KMS-11 (cell line): ENCODE measurements around the gene TCF23.
"Not testable (repeated sequence)": the region's sequence is repeated elsewhere in the genome, so short reads cannot be mapped to it uniquely, and the experiment has no call there.

Experiments
- H2AFZ ChIP-seq: fragments of 200-600 bp; sonication (generic); 2 replicates; pipeline ENCODE4 v1.6.1; 2016; ENCODE audit warnings: antibody characterized with exemption, mixed run types, low read depth
- H3K27ac ChIP-seq: fragments of 200-600 bp; sonication (generic); 2 replicates; pipeline ENCODE4 v1.6.1; 2016; ENCODE audit warnings: mild to moderate bottlenecking, mixed run types
- H3K27me3 ChIP-seq: fragments of 200-600 bp; sonication (generic); 2 replicates; pipeline ENCODE4 v1.6.1; 2017; ENCODE audit warnings: mild to moderate bottlenecking, low read depth, mixed run types, moderate library complexity; ENCODE audit not compliant: insufficient read depth
- H3K36me3 ChIP-seq: fragments of 200-600 bp; sonication (generic); 2 replicates; pipeline ENCODE4 v1.6.1; 2017; ENCODE audit warnings: mild to moderate bottlenecking, mixed run types; ENCODE audit not compliant: insufficient read depth
- H3K4me1 ChIP-seq: fragments of 200-600 bp; sonication (generic); 2 replicates; pipeline ENCODE4 v1.6.1; 2016; ENCODE audit warnings: mild to moderate bottlenecking, low read depth, mixed run types; ENCODE audit not compliant: poor library complexity, severe bottlenecking
- H3K4me2 ChIP-seq: fragments of 200-600 bp; sonication (generic); 2 replicates; pipeline ENCODE4 v1.7.0; 2016; ENCODE audit warnings: mild to moderate bottlenecking, mixed run types
- H3K4me3 ChIP-seq: fragments of 200-600 bp; sonication (generic); IDR thresholded peaks from 2 replicates; pipeline ENCODE4 v1.6.1; 2017; ENCODE audit warnings: low read depth, low read length, mixed read lengths; ENCODE audit not compliant: insufficient read depth
- H3K79me2 ChIP-seq: fragments of 200-600 bp; sonication (generic); 2 replicates; pipeline ENCODE4 v1.6.1; 2016; ENCODE audit warnings: low read depth, mixed run types; ENCODE audit not compliant: insufficient read depth
- H3K9ac ChIP-seq: fragments of 200-600 bp; sonication (generic); 2 replicates; pipeline ENCODE4 v1.6.1; 2016; ENCODE audit warnings: mild to moderate bottlenecking, mixed run types
- H4K20me1 ChIP-seq: fragments of 200-600 bp; sonication (generic); 2 replicates; pipeline ENCODE4 v1.6.1; 2016; ENCODE audit warnings: mild to moderate bottlenecking, mixed run types; ENCODE audit not compliant: insufficient read depth
- CTCF ChIP-seq: fragments of 200-600 bp; sonication (generic); conservative IDR thresholded peaks from 2 replicates; pipeline ENCODE4 v1.6.1; 2017; ENCODE audit warnings: low read depth, mild to moderate bottlenecking, antibody characterized with exemption, low read length, moderate library complexity, mixed read lengths

TCF23 gene

GRCh38 chr2:27115519-27115918 lies 33.3 kb upstream of the TCF23 start:
- TF ChIP-seq CTCF = no peak
- Histone ChIP-seq H3K36me3 (no peaks in the 10 kb centered on the region), H2AFZ (no peak overlapping the region), H3K4me1 (no peaks in the 10 kb centered on the region), H3K4me2 (no peak overlapping the region), H3K27me3 (no peaks in the 10 kb centered on the region), H3K9ac (no peak overlapping the region), H3K79me2 (no peaks in the 10 kb centered on the region), H4K20me1 (no peaks in the 10 kb centered on the region), H3K27ac (no peak overlapping the region), H3K4me3 (no peak overlapping the region)

- Histone ChIP-seq H3K4me1 (peaks cover 2% of the 10 kb centered on the region), H3K79me2 (no peaks in the 10 kb centered on the region), H3K27me3 (no peaks in the 10 kb centered on the region), H3K36me3 (no peaks in the 10 kb centered on the region), H3K4me2 (no peak overlapping the region), H3K9ac (no peak overlapping the region), H3K4me3 (no peak overlapping the region), H3K27ac (no peak overlapping the region), H2AFZ (no peak overlapping the region), H4K20me1 (no peaks in the 10 kb centered on the region)
- TF ChIP-seq CTCF = no peak
Observed at GRCh38 chr2:27117995-27118524, 30.7 kb upstream of the TCF23 start.

GRCh38 chr2:27118525-27119329 lies 30.1 kb upstream of the TCF23 start, which contains the start of gene CGREF1:
Gene CGREF1 (minus strand): TSS chr2:27119128. CDS start chr2:27104366, 14,762 bp downstream.
- TF ChIP-seq CTCF = no peak
- peaks cover 4% of the 10 kb centered on the region for H3K4me1 ChIP-seq
- H4K20me1 ChIP-seq = no peaks in the 10 kb centered on the region
- H3K4me3 ChIP-seq = no peak within 1 kb of the TSS
- H3K27me3 ChIP-seq = no peaks in the 10 kb centered on the region
- H3K27ac ChIP-seq = no peak within 1 kb of the TSS
- H3K36me3 ChIP-seq = no peaks in the 10 kb centered on the region
- no peaks in the 10 kb centered on the region for H3K79me2 ChIP-seq
- no peak within 1 kb of the TSS for H2AFZ ChIP-seq
- no peak within 1 kb of the TSS; the same call in 1 of the 2 replicates for H3K9ac ChIP-seq
- H3K4me2 ChIP-seq = no peak within 1 kb of the TSS

GRCh38 chr2:27119330-27119670 lies 29.5 kb upstream of the TCF23 start:
- H3K4me3 ChIP-seq, H3K4me2 ChIP-seq, H3K79me2 ChIP-seq, H3K36me3 ChIP-seq, H4K20me1 ChIP-seq, H3K9ac ChIP-seq, H2AFZ ChIP-seq, H3K27ac ChIP-seq, H3K4me1 ChIP-seq, H3K27me3 ChIP-seq: not testable (repeated sequence)

GRCh38 chr2:27121906-27122305 lies 26.9 kb upstream of the TCF23 start:
- Histone ChIP-seq H3K27me3 (no peaks in the 10 kb centered on the region), H3K4me2 (no peak overlapping the region), H3K79me2 (no peaks in the 10 kb centered on the region), H3K27ac (no peak overlapping the region), H3K4me3 (no peak overlapping the region), H4K20me1 (no peaks in the 10 kb centered on the region), H3K4me1 (peaks cover 9% of the 10 kb centered on the region), H3K9ac (no peak overlapping the region), H3K36me3 (no peaks in the 10 kb centered on the region), H2AFZ (no peak overlapping the region)
- no peak for TF ChIP-seq CTCF
